Right lobe of liver (tissue), 4 donors: ENCODE results near the gene TBC1D2B.
"Not testable (repeated sequence)": the region's sequence is repeated elsewhere in the genome, so short reads cannot be mapped to it uniquely, and the experiment has no call there.

Experiments
- CTCF ChIP-seq, 4 donors: fragments of 200-600 bp in 3 of 4; fragments of 450-650 bp in 1 of 4; IDR thresholded peaks; one replicate each; pipeline versions ENCODE4 v1.5.1 to v1.8.0; 2016 to 2022; ENCODE audit warnings: antibody characterized with exemption in 4 of 4, mild to moderate bottlenecking in 2 of 4
- POLR2A ChIP-seq: fragments of 450-650 bp; IDR thresholded peaks from one replicate; pipeline ENCODE4 v1.6.1; 2017; ENCODE audit warnings: antibody characterized with exemption, mild to moderate bottlenecking
- donor health status: DM: no; HTN: no; CAD: no.
- donor health status: DM: no; HTN: no; CAD: no.
- donor health status: DM: no; HTN: yes; CAD: no.

DNA sequence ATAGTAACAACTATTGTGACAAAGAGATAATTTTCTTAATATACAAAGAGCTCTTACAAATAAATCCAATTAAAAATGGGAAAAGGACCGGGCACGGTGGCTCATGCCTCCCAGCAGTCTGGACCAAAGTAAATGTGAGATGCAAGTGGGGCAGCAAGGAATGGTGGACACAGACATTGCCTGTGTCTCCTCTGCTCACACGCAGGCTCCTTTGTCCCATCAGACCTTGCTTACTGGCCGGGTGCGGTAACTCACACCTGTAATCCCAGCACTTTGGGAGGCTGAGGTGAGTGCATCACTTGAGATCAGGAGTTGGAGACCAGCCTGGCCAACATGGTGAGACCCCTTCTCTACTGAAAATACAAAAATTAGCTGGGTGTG lies 110.3 kb downstream of the TBC1D2B start:
- TF ChIP-seq CTCF (IDR thresholded peaks at IDR 0.05); POLR2A: not testable (repeated sequence)
